Spleen (tissue), 11 donors: ENCODE measurements around the gene DNMT3B. TPM values are rescaled to one million over a fixed set of nuclear protein-coding genes. Genes with fewer than 3 reads are reported as not detected.

Experiments
- DNase-seq: peaks from one replicate; pipeline ENCODE4 v3.0.0-alpha.2; 2020
- H3K27ac ChIP-seq, 8 donors: fragments of 200-600 bp; sonication (generic) in 7 of 8; 1 replicate in 4 of 8; 2 replicates in 4 of 8; pipeline versions ENCODE4 v1.5.0 to v1.8.0; 2016 to 2021; ENCODE audit warnings: inconsistent platforms in 4 of 8, mild to moderate bottlenecking in 4 of 8, moderate library complexity in 1 of 8
- H3K27me3 ChIP-seq, 7 donors: fragments of 200-600 bp; sonication (generic) in 6 of 7; replicated peaks in 1 of 7; 1 replicate in 4 of 7; 2 replicates in 3 of 7; pipeline versions ENCODE4 v1.5.0 to v1.8.0; 2016 to 2021; ENCODE audit warnings: inconsistent platforms in 3 of 7, mild to moderate bottlenecking in 1 of 7
- H3K36me3 ChIP-seq, 6 donors: fragments of 200-600 bp; sonication (generic) in 5 of 6; 1 replicate in 4 of 6; 2 replicates in 2 of 6; pipeline versions ENCODE4 v1.5.0 to v1.8.0; 2016 to 2021; ENCODE audit warnings: inconsistent platforms in 2 of 6
- H3K4me1 ChIP-seq, 6 donors: fragments of 200-600 bp; sonication (generic) in 5 of 6; 1 replicate in 3 of 6; 2 replicates in 3 of 6; pipeline versions ENCODE4 v1.5.0 to v1.8.0; 2016 to 2021; ENCODE audit warnings: inconsistent platforms in 3 of 6
- H3K4me3 ChIP-seq, 8 donors: fragments of 200-600 bp; sonication (generic) in 7 of 8; 1 replicate in 4 of 8; 2 replicates in 4 of 8; pipeline versions ENCODE4 v1.5.0 to v1.8.0; 2016 to 2021; ENCODE audit warnings: inconsistent platforms in 4 of 8, mild to moderate bottlenecking in 4 of 8, moderate library complexity in 2 of 8
- H3K9me3 ChIP-seq, 8 donors: fragments of 200-600 bp; sonication (generic) in 7 of 8; 1 replicate in 4 of 8; 2 replicates in 4 of 8; pipeline versions ENCODE4 v1.5.0 to v1.8.0; 2016 to 2021; ENCODE audit warnings: inconsistent platforms in 4 of 8
- POLR2A ChIP-seq, 3 donors: fragments of 450-650 bp; IDR thresholded peaks; one replicate each; pipeline ENCODE4 v1.5.1; 2017; ENCODE audit warnings: antibody characterized with exemption in 3 of 3, mild to moderate bottlenecking in 1 of 3
- POLR2AphosphoS5 ChIP-seq, 3 donors: sonication (generic); formaldehyde crosslinking; IDR thresholded peaks; one replicate each; pipeline ENCODE4 v1.5.1; 2017; ENCODE audit warnings: antibody characterized with exemption in 3 of 3
- WGBS, 5 donors: extraction: QIAGEN DNeasy Blood & Tissue Kit in 3 of 5; methylation state at CpG; one replicate each; pipeline versions ENCODE4 v1.1.5 to v1.1.7; 2013 to 2018; 5-methylcytosine and 5-hydroxymethylcytosine counted together
- intact Hi-C: fragments of 100-400 bp; cut with DNase I; formaldehyde crosslinking; loops from one replicate; pipeline ENCODE4 v1.15.0; 2023; ENCODE audit warnings: low total_unique reads
- polyA plus RNA-seq, 3 donors: library from polyadenylated mRNA; stranded (reverse); fragments of 200-250 nt; gene quantifications; one replicate each; pipeline ENCODE4 v1.2.1, GENCODE V29; 2013
- total RNA-seq, 7 donors: library from RNA; depleted of rRNA in 3 of 7; stranded (reverse); fragments of >200 nt in 3 of 7; fragmentation: NEBNext Ultra II Directional in 4 of 7; extraction: Animal tissue kit (Norgen Biotek cat#: 25700) in 4 of 7; gene quantifications; one replicate each; pipeline versions ENCODE4 v1.1.0 to v1.2.1, GENCODE V29; 2016 to 2021
- TF ChIP-seq, protein P1 (sequence below), 11 experiments: fragments of 200-600 bp in 7 of 11; fragments of 450-650 bp in 4 of 11; sonication (generic) in 4 of 11; IDR thresholded peaks in 8 of 11; conservative IDR thresholded peaks in 3 of 11; 1 replicate in 7 of 11; 2 replicates in 4 of 11; pipeline versions ENCODE4 v1.4.0 to v1.8.0; 2016 to 2021; ENCODE audit warnings: antibody characterized with exemption in 11 of 11, inconsistent platforms in 4 of 11, mild to moderate bottlenecking in 1 of 11
- donor health status: healthy with polysubstance abuse.
- donor health status: DM: no; HTN: no; CAD: no; lungs with moderate emphysema.
- donor health status: DM: no; HTN: no; CAD: no.
- donor health status: Bipolar disorder and iron deficiency.
- donor health status: healthy.
- donor health status: DM: no; HTN: no; CAD: no.
- donor health status: DM: yes; HTN: yes; CAD: no.

Gene DNMT3B
- total and polyA plus RNA-seq, 10 donors: 0.20 to 1.6 (median 0.99) TPM

- H3K27me3 ChIP-seq: no peaks in the 10 kb centered on the region
- 84 to 100% (median 95%) methylated on average over 2 of the region's 2 CpGs for WGBS, 5 donors
- intact Hi-C loops: no loop called here
- no peaks in the 10 kb centered on the region for H3K36me3 ChIP-seq
- no peak overlapping the region for H3K4me3 ChIP-seq
- DNase-seq: no peak
- H3K9me3 ChIP-seq: no peaks in the 10 kb centered on the region
- H3K27ac ChIP-seq: no peak overlapping the region
- peaks cover 0 to 5% (median 0%) of the 10 kb centered on the region in 6 donors for H3K4me1 ChIP-seq
- no peak for TF ChIP-seq POLR2AphosphoS5 (IDR thresholded peaks at IDR 0.05)
- TF ChIP-seq, protein P1, sequence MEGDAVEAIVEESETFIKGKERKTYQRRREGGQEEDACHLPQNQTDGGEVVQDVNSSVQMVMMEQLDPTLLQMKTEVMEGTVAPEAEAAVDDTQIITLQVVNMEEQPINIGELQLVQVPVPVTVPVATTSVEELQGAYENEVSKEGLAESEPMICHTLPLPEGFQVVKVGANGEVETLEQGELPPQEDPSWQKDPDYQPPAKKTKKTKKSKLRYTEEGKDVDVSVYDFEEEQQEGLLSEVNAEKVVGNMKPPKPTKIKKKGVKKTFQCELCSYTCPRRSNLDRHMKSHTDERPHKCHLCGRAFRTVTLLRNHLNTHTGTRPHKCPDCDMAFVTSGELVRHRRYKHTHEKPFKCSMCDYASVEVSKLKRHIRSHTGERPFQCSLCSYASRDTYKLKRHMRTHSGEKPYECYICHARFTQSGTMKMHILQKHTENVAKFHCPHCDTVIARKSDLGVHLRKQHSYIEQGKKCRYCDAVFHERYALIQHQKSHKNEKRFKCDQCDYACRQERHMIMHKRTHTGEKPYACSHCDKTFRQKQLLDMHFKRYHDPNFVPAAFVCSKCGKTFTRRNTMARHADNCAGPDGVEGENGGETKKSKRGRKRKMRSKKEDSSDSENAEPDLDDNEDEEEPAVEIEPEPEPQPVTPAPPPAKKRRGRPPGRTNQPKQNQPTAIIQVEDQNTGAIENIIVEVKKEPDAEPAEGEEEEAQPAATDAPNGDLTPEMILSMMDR (IDR thresholded peaks at IDR 0.05 in 8 of 11, conservative IDR thresholded peaks at IDR 0.05 in 3 of 11): no peak
- TF ChIP-seq POLR2A (IDR thresholded peaks at IDR 0.05): no peak
Observed at GRCh38 chr20:32773223-32773622, 11.0 kb downstream of the DNMT3B start.

- intact Hi-C loops: no loop called here
- TF ChIP-seq POLR2AphosphoS5 (IDR thresholded peaks at IDR 0.05) (no peak), POLR2A (IDR thresholded peaks at IDR 0.05) (no peak)
- TF ChIP-seq, protein P1 (IDR thresholded peaks at IDR 0.05 in 8 of 11, conservative IDR thresholded peaks at IDR 0.05 in 3 of 11): no peak
- Histone ChIP-seq H3K27ac (no peak overlapping the region), H3K9me3 (no peaks in the 10 kb centered on the region), H3K27me3 (no peaks in the 10 kb centered on the region), H3K36me3 (no peaks in the 10 kb centered on the region), H3K4me3 (no peak overlapping the region), H3K4me1 (peaks cover 0 to 5% (median 0%) of the 10 kb centered on the region in 6 donors)
- DNase-seq: no peak
- WGBS, 5 donors: 78 to 92% (median 84%) methylated on average over 8 of the region's 8 CpGs
Observed at GRCh38 chr20:32773855-32774254, 11.7 kb downstream of the DNMT3B start.

DNA sequence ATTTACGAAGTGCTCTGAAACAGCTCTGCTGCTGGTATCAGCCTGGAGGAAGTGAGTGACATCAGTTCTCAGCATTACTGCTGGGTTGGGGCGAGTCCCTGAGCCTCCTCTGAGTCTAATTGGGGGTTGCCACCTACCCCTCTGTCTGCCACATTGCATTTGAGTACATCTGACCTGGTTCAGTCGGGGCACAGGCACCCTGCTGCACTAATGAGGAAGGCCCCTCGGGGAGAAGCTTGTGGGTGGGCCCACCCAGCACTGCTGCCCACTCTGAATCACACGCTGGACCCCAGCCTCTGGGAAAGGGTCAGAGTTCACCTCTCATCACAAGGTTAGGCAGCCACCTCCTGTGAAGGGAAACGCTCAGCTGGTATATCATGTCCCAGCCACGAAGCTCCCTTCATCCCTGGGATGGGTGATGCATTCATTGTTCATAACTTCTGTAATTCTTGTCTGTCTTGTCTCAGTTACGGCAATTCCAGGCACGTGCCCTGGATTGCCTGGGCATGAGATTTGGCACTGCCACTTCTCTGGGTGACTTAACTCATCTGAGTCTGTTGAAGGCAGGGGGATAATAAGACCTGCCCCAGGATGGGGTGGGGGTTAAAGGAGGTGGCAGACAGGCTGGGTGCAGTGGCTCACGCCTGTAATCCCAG is 13.3 kb downstream of the DNMT3B start:
- Histone ChIP-seq H3K4me3 (no peak overlapping the region), H3K27ac (no peak overlapping the region), H3K27me3 (no peaks in the 10 kb centered on the region), H3K9me3 (no peaks in the 10 kb centered on the region), H3K36me3 (no peaks in the 10 kb centered on the region), H3K4me1 (peaks cover 0 to 5% (median 0%) of the 10 kb centered on the region in 6 donors)
- DNase-seq: no peak
- intact Hi-C loops: no loop called here
- TF ChIP-seq POLR2A (IDR thresholded peaks at IDR 0.05) (no peak), POLR2AphosphoS5 (IDR thresholded peaks at IDR 0.05) (no peak)
- TF ChIP-seq, protein P1 (IDR thresholded peaks at IDR 0.05 in 8 of 11, conservative IDR thresholded peaks at IDR 0.05 in 3 of 11): no peak
- 78 to 93% (median 87%) methylated on average over 10 of the region's 10 CpGs for WGBS, 5 donors

DNA sequence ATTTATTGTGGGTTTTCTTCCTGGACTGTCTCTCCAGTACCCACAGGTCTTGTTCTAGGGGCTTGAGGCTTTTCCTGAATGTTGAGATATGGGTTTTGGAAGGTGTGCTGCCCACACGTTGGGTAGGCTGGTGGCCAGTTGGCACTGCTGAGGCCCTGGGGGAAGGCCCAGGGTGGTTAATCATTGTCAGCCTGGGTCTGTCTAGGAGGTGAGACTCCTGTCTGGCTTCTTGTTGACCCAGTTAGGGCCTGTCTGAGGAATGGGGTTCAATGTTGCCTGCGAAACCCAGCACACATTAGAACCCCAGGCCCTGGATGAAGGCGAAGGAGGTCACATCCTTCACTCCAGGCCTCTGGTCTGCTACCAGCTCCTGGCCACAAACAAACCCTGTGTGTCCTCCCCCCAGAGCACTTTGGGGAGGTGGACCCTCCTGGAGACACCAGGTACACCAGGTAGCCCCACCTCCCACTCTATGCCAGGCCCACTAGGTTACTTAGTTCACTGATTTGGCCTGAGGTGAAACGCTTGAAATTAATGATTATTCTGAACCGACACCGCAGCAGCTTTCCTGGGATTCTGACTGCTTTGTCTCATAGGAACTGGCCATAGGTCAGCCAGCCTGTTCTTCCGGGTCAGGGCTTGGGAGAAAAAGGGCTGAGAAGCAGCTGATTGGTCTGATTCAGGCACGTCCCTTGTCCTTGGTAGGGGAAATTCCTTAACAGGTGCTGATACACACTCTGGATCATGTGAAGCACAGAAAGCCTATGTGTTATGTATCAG is 15.2 kb downstream of the DNMT3B start:
- no peak overlapping the region for H3K27ac ChIP-seq
- H3K9me3 ChIP-seq: no peaks in the 10 kb centered on the region
- no peak overlapping the region for H3K4me3 ChIP-seq
- H3K4me1 ChIP-seq: no peaks in the 10 kb centered on the region
- intact Hi-C loops: no loop called here
- no peaks in the 10 kb centered on the region for H3K27me3 ChIP-seq
- WGBS, 5 donors: 90 to 93% (median 92%) methylated on average over 7 to 8 of the region's 8 CpGs
- DNase-seq: no peak
- H3K36me3 ChIP-seq: no peaks in the 10 kb centered on the region
- TF ChIP-seq POLR2A (IDR thresholded peaks at IDR 0.05) (no peak), POLR2AphosphoS5 (IDR thresholded peaks at IDR 0.05) (no peak)
- TF ChIP-seq, protein P1 (IDR thresholded peaks at IDR 0.05 in 8 of 11, conservative IDR thresholded peaks at IDR 0.05 in 3 of 11): no peak
